Transverse colon (tissue), 4 donors: ENCODE data around the gene PAPOLA. TPM values are rescaled to one million over a fixed set of nuclear protein-coding genes. Genes with fewer than 3 reads are reported as not detected.

Source experiments
- DNase-seq: peaks from one replicate; pipeline ENCODE4 v3.0.0-alpha.2; 2019
- H3K27ac ChIP-seq, 4 donors: fragments of 200-600 bp; sonication (generic); 2 replicates each; pipeline ENCODE4 v1.5.1; 2016 to 2018; ENCODE audit warnings: inconsistent platforms in 4 of 4
- H3K27me3 ChIP-seq: fragments of 200-600 bp; sonication (generic); 2 replicates; pipeline ENCODE4 v1.5.1; 2017; ENCODE audit warnings: inconsistent platforms
- H3K36me3 ChIP-seq, 4 donors: fragments of 200-600 bp; sonication (generic); 2 replicates each; pipeline ENCODE4 v1.5.1; 2017 to 2019; ENCODE audit warnings: inconsistent platforms in 4 of 4
- H3K4me1 ChIP-seq, 4 donors: fragments of 200-600 bp; sonication (generic); 2 replicates each; pipeline ENCODE4 v1.5.1; 2017 to 2020; ENCODE audit warnings: inconsistent platforms in 4 of 4
- H3K4me3 ChIP-seq, 4 donors: fragments of 200-600 bp; sonication (generic); 1 replicate in 1 of 4; 2 replicates in 3 of 4; pipeline versions ENCODE4 v1.5.1 to v1.6.1; 2017 to 2019; ENCODE audit warnings: inconsistent platforms in 4 of 4
- H3K9me3 ChIP-seq, 2 donors: fragments of 200-600 bp; sonication (generic); 2 replicates each; pipeline ENCODE4 v1.5.1; 2017 to 2019; ENCODE audit warnings: inconsistent platforms in 2 of 2
- EP300 ChIP-seq: sonication (generic); formaldehyde crosslinking; IDR thresholded peaks from one replicate; pipeline ENCODE4 v1.6.1; 2017; ENCODE audit warnings: antibody characterized with exemption, low read depth
- POLR2A ChIP-seq: fragments of 450-650 bp; IDR thresholded peaks from one replicate; pipeline ENCODE4 v1.6.1; 2016; ENCODE audit warnings: antibody characterized with exemption, mild to moderate bottlenecking, moderate library complexity
- POLR2AphosphoS5 ChIP-seq, 3 donors: sonication (generic); formaldehyde crosslinking; IDR thresholded peaks; one replicate each; pipeline ENCODE4 v1.6.1; 2016; ENCODE audit warnings: antibody characterized with exemption in 3 of 3
- WGBS, 2 donors: methylation state at CpG; one replicate each; pipeline ENCODE4 v1.1.5; 2018; ENCODE audit warnings: low coverage in 1 of 2; 5-methylcytosine and 5-hydroxymethylcytosine counted together
- in situ Hi-C, 4 donors: fragments of 200-750 bp; cut with MboI; loops; one replicate each; pipeline versions ENCODE4 v1.15.0 to v1.15.1; 2017; ENCODE audit warnings: low sequenced_read_pairs in 3 of 4, low pct_ligation_motif_present in 1 of 4, low pct_unique_long_range_greater_than_20kb in 1 of 4
- intact Hi-C: fragments of 100-400 bp; cut with DNase I; formaldehyde crosslinking; loops from one replicate; pipeline ENCODE4 v1.15.1; 2023; ENCODE audit warnings: low total_unique reads
- total RNA-seq, 4 donors: library from RNA; depleted of rRNA; stranded (reverse); fragments of >200 nt; gene quantifications; one replicate each; pipeline ENCODE4 v1.1.0, GENCODE V29; 2016
- TF ChIP-seq, protein P1 (sequence below), 5 experiments: fragments of 200-600 bp in 3 of 5; fragments of 450-650 bp in 2 of 5; sonication (generic) in 3 of 5; IDR thresholded peaks; 1 replicate in 2 of 5; 2 replicates in 3 of 5; pipeline ENCODE4 v1.5.1; 2016 to 2017; ENCODE audit warnings: antibody characterized with exemption in 5 of 5, inconsistent platforms in 3 of 5, mild to moderate bottlenecking in 2 of 5, moderate library complexity in 1 of 5

The PAPOLA gene
- total RNA-seq, 4 donors from 2014 or later: 166 to 231 (median 193) TPM

DNA sequence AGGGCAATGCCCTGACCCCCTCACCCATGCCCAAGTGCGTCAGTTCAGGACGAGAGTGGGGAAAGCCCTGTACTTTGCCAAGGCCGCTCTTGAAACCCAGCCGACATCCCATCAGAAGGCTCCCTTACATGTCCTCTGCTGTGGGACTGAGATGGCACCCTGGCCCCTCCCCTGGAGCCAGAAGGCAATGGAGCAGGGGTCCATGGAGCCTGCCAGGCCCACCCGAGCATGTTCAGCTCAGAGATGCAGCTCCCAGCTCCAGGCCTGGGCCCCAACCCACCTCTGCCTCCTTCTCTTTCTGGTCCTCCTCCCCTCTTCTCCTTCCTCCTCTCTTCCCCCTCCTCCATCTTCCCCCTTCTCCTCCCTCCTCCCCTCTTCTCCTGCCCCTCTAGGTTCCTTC, 95.5 kb downstream of the PAPOLA start:
- no peak overlapping the region for H3K4me3 ChIP-seq
- in situ Hi-C loops (no loop called here), intact Hi-C loops (no loop called here)
- H3K9me3 ChIP-seq: no peaks in the 10 kb centered on the region
- peaks cover 27% of the 10 kb centered on the region for H3K27me3 ChIP-seq
- WGBS, 2 donors: 86% methylated on average over 4 of the region's 5 CpGs; no CpG with 5 or more reads in 1 of the 2 donors
- no peak for DNase-seq
- H3K27ac ChIP-seq: no peak overlapping the region
- no peaks in the 10 kb centered on the region for H3K36me3 ChIP-seq
- TF ChIP-seq POLR2A (no peak), EP300 (no peak), POLR2AphosphoS5 (IDR thresholded peaks at IDR 0.05) (no peak)
- TF ChIP-seq, protein P1, sequence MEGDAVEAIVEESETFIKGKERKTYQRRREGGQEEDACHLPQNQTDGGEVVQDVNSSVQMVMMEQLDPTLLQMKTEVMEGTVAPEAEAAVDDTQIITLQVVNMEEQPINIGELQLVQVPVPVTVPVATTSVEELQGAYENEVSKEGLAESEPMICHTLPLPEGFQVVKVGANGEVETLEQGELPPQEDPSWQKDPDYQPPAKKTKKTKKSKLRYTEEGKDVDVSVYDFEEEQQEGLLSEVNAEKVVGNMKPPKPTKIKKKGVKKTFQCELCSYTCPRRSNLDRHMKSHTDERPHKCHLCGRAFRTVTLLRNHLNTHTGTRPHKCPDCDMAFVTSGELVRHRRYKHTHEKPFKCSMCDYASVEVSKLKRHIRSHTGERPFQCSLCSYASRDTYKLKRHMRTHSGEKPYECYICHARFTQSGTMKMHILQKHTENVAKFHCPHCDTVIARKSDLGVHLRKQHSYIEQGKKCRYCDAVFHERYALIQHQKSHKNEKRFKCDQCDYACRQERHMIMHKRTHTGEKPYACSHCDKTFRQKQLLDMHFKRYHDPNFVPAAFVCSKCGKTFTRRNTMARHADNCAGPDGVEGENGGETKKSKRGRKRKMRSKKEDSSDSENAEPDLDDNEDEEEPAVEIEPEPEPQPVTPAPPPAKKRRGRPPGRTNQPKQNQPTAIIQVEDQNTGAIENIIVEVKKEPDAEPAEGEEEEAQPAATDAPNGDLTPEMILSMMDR (IDR thresholded peaks at IDR 0.05): no peak
- H3K4me1 ChIP-seq: peaks cover 3 to 5% (median 3%) of the 10 kb centered on the region in 4 donors

DNA sequence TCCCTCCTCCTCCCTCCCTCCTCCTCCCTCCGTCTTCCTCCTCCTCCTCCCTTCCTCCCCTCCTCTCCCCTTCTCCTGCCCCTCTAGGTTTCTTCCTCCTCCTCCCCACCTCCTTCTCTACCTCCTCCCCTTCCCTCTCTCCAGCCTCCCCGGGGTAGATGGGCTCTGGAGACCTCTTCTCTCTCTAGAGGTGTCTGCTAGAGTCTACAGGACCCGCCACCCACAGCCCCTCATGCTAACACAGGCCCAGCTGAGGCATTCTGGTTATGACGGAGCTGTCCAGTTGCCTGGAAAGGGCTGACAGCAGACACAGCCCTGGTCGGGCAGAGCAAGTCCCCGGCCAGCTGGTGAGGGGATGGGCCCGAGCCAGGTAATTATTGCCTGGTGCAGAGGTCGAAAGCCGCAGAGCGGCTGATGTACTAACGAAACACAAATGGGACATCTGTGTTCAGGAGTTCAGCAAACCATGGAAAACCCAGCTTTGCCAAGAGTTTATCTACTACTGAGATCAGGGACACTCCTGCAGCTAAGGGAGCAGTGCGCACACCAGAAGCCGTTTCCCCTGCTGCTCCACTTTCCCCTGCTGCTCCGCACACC, 96.2 kb downstream of the PAPOLA start:
- intact Hi-C loops: no loop called here
- Histone ChIP-seq H3K27ac (no peak overlapping the region), H3K9me3 (no peaks in the 10 kb centered on the region), H3K27me3 (peaks cover 19% of the 10 kb centered on the region), H3K4me1 (no peaks in the 10 kb centered on the region), H3K4me3 (no peak overlapping the region), H3K36me3 (no peaks in the 10 kb centered on the region)
- DNase-seq: no peak
- no peak for TF ChIP-seq POLR2AphosphoS5 (IDR thresholded peaks at IDR 0.05)
- TF ChIP-seq, protein P1 (IDR thresholded peaks at IDR 0.05): no peak
- no peak for TF ChIP-seq EP300
- no peak for TF ChIP-seq POLR2A
- 0 to 31% methylated on average over 1 to 13 of the region's 14 CpGs for WGBS, 2 donors
- in situ Hi-C loops: no loop called here

DNA sequence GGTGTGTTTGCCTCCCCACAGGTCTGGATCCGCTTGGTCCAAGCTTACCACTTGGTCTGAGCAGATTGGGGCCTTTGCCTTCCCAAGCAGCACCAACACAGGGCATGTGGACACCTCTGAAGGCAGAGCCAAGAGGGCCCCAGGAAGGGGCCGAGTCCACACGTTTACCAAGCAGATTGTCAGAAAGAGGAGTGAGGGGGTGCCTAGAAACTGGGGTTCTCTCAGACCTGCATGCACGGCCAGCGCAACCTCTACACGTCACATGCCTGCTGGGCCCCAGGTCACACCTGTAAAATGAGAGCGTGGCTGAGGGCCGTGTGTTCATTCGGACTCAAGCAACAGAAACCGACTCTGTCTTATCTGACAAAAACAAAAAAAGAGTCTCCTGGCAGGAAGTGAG, 96.9 kb downstream of the PAPOLA start:
- 80 to 83% methylated on average over 2 to 10 of the region's 10 CpGs for WGBS, 2 donors
- in situ Hi-C loops: no loop called here
- Histone ChIP-seq H3K36me3 (no peaks in the 10 kb centered on the region), H3K9me3 (no peaks in the 10 kb centered on the region), H3K27me3 (peaks cover 14% of the 10 kb centered on the region), H3K27ac (no peak overlapping the region), H3K4me1 (no peaks in the 10 kb centered on the region), H3K4me3 (no peak overlapping the region)
- TF ChIP-seq POLR2A: no peak
- TF ChIP-seq EP300: no peak
- no peak for TF ChIP-seq POLR2AphosphoS5 (IDR thresholded peaks at IDR 0.05)
- TF ChIP-seq, protein P1 (IDR thresholded peaks at IDR 0.05): no peak
- intact Hi-C loops: no loop called here
- no peak for DNase-seq

DNA sequence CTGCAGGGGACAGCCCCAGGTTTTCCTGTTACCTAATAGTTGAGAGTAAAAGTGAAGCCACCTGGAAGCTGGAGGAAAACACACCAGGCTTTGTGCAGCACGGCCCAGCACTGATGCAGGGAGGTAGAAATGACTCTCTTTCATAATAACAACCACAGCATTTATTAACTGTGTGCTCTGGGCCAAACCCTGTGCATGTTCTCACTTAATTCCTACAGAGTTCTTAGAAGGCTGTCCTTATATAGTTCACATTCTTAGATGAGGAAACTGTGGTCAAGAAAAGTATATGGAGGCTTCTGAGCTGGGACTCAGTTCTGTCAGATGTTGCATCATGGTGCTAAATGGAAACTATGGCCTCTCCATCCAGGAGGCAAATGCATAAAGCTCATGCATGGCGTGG, 100.0 kb downstream of the PAPOLA start:
- intact Hi-C loops: no loop called here

More for the DNA sequence above, 100.0 kb downstream of the PAPOLA start:
- Histone ChIP-seq H3K27me3 (peaks cover 4% of the 10 kb centered on the region), H3K4me3 (no peak overlapping the region), H3K4me1 (no peaks in the 10 kb centered on the region), H3K9me3 (no peaks in the 10 kb centered on the region), H3K36me3 (no peaks in the 10 kb centered on the region), H3K27ac (no peak overlapping the region)
- DNase-seq: no peak
- in situ Hi-C loops: no loop called here
- TF ChIP-seq POLR2A (no peak), POLR2AphosphoS5 (IDR thresholded peaks at IDR 0.05) (no peak), EP300 (no peak)
- TF ChIP-seq, protein P1 (IDR thresholded peaks at IDR 0.05): no peak
- WGBS, 2 donors: 88% methylated on average over 2 of the region's 2 CpGs; no CpG with 5 or more reads in 1 of the 2 donors
